HepG2 (cell line): ENCODE measurements around the gene DCDC1.

Source experiments
- ETV6 ChIP-seq: sonication (generic); formaldehyde crosslinking; conservative IDR thresholded peaks from 2 replicates; pipeline ENCODE4 v1.4.0; 2020; ENCODE audit warnings: missing genetic modification reagents
- SNAPC5 ChIP-seq: sonication (generic); formaldehyde crosslinking; IDR thresholded peaks from 2 replicates; pipeline ENCODE4 v1.8.1; 2023; ENCODE audit warnings: mild to moderate bottlenecking, missing genetic modification reagents, borderline replicate concordance
- TF ChIP-seq, protein P1 (sequence below): sonication (generic); formaldehyde crosslinking; IDR thresholded peaks from 2 replicates; pipeline ENCODE4 v1.4.0; 2020; ENCODE audit warnings: missing genetic modification reagents

DNA sequence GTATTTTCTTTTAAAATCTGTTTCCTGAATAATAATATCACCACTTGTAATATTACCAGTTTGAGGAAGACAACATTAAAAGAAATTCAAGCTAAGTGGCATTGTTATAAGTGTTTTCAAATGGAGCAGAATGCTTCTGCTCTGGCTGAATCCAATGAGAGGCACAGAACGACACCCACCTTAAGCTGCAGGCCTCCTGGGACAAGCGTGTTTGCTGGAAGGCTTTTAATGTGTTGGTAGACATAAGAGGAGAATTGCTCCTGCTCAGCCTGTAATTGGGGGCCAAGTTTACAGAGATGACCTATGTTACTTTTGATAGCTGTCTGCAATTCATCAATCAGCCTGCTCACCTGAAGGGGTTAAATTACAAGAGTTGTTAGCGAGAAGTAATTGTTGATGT, 242.2 kb downstream of the DCDC1 start:
- TF ChIP-seq ETV6 (no peak), SNAPC5 (no peak)
- TF ChIP-seq, protein P1, sequence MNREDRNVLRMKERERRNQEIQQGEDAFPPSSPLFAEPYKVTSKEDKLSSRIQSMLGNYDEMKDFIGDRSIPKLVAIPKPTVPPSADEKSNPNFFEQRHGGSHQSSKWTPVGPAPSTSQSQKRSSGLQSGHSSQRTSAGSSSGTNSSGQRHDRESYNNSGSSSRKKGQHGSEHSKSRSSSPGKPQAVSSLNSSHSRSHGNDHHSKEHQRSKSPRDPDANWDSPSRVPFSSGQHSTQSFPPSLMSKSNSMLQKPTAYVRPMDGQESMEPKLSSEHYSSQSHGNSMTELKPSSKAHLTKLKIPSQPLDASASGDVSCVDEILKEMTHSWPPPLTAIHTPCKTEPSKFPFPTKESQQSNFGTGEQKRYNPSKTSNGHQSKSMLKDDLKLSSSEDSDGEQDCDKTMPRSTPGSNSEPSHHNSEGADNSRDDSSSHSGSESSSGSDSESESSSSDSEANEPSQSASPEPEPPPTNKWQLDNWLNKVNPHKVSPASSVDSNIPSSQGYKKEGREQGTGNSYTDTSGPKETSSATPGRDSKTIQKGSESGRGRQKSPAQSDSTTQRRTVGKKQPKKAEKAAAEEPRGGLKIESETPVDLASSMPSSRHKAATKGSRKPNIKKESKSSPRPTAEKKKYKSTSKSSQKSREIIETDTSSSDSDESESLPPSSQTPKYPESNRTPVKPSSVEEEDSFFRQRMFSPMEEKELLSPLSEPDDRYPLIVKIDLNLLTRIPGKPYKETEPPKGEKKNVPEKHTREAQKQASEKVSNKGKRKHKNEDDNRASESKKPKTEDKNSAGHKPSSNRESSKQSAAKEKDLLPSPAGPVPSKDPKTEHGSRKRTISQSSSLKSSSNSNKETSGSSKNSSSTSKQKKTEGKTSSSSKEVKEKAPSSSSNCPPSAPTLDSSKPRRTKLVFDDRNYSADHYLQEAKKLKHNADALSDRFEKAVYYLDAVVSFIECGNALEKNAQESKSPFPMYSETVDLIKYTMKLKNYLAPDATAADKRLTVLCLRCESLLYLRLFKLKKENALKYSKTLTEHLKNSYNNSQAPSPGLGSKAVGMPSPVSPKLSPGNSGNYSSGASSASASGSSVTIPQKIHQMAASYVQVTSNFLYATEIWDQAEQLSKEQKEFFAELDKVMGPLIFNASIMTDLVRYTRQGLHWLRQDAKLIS (CRISPR knock-in tag), result no peak
